Hematopoietic multipotent progenitor cell treated with erythropoietin and hydrocortisone succinate and interleukin-3 and kit ligand, for 15 days (in vitro differentiated cells): Measurements from ENCODE around the gene PDIA3.
"Not testable (repeated sequence)": the region's sequence is repeated elsewhere in the genome, so short reads cannot be mapped to it uniquely, and the experiment has no call there.

ENCODE experiments used
- DNase-seq: peaks from one replicate; pipeline ENCODE4 v3.0.0-alpha.2; 2015; ENCODE audit warnings: low spot score

PDIA3 gene

GRCh38 chr15:43746245-43746902, at the start of gene PDIA3:
TSS of gene PDIA3 (plus strand) at chr15:43746438. CDS start at chr15:43746540, 102 bp downstream.
- DNase-seq: peak; percentile 82

- DNase-seq: no peak
Observed at GRCh38 chr15:43702174-43702573, 44.1 kb upstream of the PDIA3 start.

- DNase-seq: no peak
Observed at GRCh38 chr15:43702701-43703424, 43.4 kb upstream of the PDIA3 start.

- not testable (repeated sequence) for DNase-seq
Observed at GRCh38 chr15:43710431-43711131, 35.7 kb upstream of the PDIA3 start.

GRCh38 chr15:43723151-43723550, 23.1 kb upstream of the PDIA3 start:
- no peak for DNase-seq

GRCh38 chr15:43726306-43726705, 19.9 kb upstream of the PDIA3 start:
- not testable (repeated sequence) for DNase-seq

- DNase-seq: not testable (repeated sequence)
Observed at GRCh38 chr15:43728053-43728725, 18.0 kb upstream of the PDIA3 start.

- no peak for DNase-seq
Observed at GRCh38 chr15:43735416-43735815, 10.8 kb upstream of the PDIA3 start.

GRCh38 chr15:43746903-43747309, 668 bp downstream of the PDIA3 start:
- peak; percentile 48 for DNase-seq

- peak; percentile 31 for DNase-seq
Observed at GRCh38 chr15:43748376-43748775, 2.1 kb downstream of the PDIA3 start.

- DNase-seq: no peak
Observed at GRCh38 chr15:43749690-43750345, 3.6 kb downstream of the PDIA3 start.

GRCh38 chr15:43751885-43752284, 5.6 kb downstream of the PDIA3 start:
- DNase-seq: no peak

GRCh38 chr15:43762824-43763223, 16.6 kb downstream of the PDIA3 start:
- no peak for DNase-seq

GRCh38 chr15:43763819-43764446, 17.7 kb downstream of the PDIA3 start:
- no peak for DNase-seq

GRCh38 chr15:43769584-43770228, 23.5 kb downstream of the PDIA3 start:
- DNase-seq: peak; percentile 78

GRCh38 chr15:43771816-43772215, 25.6 kb downstream of the PDIA3 start:
- peak; percentile 27 for DNase-seq

- no peak for DNase-seq
Observed at GRCh38 chr15:43772624-43773023, 26.4 kb downstream of the PDIA3 start.

- no peak for DNase-seq
Observed at GRCh38 chr15:43774062-43774461, 27.8 kb downstream of the PDIA3 start.

- DNase-seq: peak; percentile 22
Observed at GRCh38 chr15:43775411-43775965, 29.2 kb downstream of the PDIA3 start.

GRCh38 chr15:43776101-43776717, 30.0 kb downstream of the PDIA3 start:
- no peak for DNase-seq
